Ovary (tissue), 9 donors: ENCODE measurements around the gene TXNDC12. TPM values are rescaled to one million over a fixed set of nuclear protein-coding genes. Genes with fewer than 3 reads are reported as not detected.
A peak's percentile ranks its signal among the peaks of the same experiment; 100 is the strongest.

ENCODE experiments used
- DNase-seq, 5 donors: peaks; one replicate each; pipeline ENCODE4 v3.0.0-alpha.2; 2019 to 2020
- H3K27ac ChIP-seq, 2 donors: fragments of 200-600 bp; one replicate each; pipeline versions ENCODE4 v1.5.1 to v1.8.0; 2019 to 2022
- H3K27me3 ChIP-seq: fragments of 200-600 bp; one replicate; pipeline ENCODE4 v1.8.0; 2022
- H3K36me3 ChIP-seq: fragments of 200-600 bp; sonication (generic); one replicate; pipeline ENCODE4 v1.5.1; 2019
- H3K4me1 ChIP-seq: one replicate; pipeline ENCODE4 v1.8.1; 2013; ENCODE audit warnings: mild to moderate bottlenecking, moderate library complexity; ENCODE audit not compliant: insufficient read depth
- H3K4me3 ChIP-seq: fragments of 200-600 bp; sonication (generic); one replicate; pipeline ENCODE4 v1.5.1; 2017
- H3K9me3 ChIP-seq, 2 donors: fragments of 200-600 bp in 1 of 2; sonication (generic) in 1 of 2; one replicate each; pipeline versions ENCODE4 v1.5.1 to v1.8.1; 2013 to 2019; ENCODE audit warnings: mild to moderate bottlenecking in 1 of 2, moderate library complexity in 1 of 2
- CTCF ChIP-seq, 3 donors: fragments of 450-650 bp in 2 of 3; fragments of 200-600 bp in 1 of 3; IDR thresholded peaks; one replicate each; pipeline versions ENCODE4 v1.5.1 to v1.8.0; 2016 to 2022; ENCODE audit warnings: antibody characterized with exemption in 3 of 3, mild to moderate bottlenecking in 1 of 3
- EP300 ChIP-seq: sonication (generic); formaldehyde crosslinking; IDR thresholded peaks from one replicate; pipeline ENCODE4 v1.6.1; 2017; ENCODE audit warnings: antibody characterized with exemption
- POLR2A ChIP-seq: fragments of 450-650 bp; IDR thresholded peaks from one replicate; pipeline ENCODE4 v1.6.1; 2017; ENCODE audit warnings: antibody characterized with exemption, mild to moderate bottlenecking, moderate library complexity
- WGBS, 3 donors: extraction: QIAGEN DNeasy Blood & Tissue Kit in 1 of 3; methylation state at CpG; one replicate each; pipeline versions ENCODE4 v1.1.5 to v1.1.7; 2013 to 2017; 5-methylcytosine and 5-hydroxymethylcytosine counted together
- intact Hi-C, 4 donors: fragments of 100-400 bp; cut with DNase I; formaldehyde crosslinking; loops; one replicate each; pipeline versions ENCODE4 v1.11.0 to v1.15.1; 2022 to 2023
- polyA plus RNA-seq, 2 donors: library from polyadenylated mRNA; stranded (reverse); fragments of 200-250 nt in 1 of 2; fragments of 350-450 nt in 1 of 2; fragmentation: Illumina TruSeq in 1 of 2; extraction: RNeasy Lipid Tissue Mini Kit (QIAGEN cat#74804) in 1 of 2; gene quantifications; one replicate each; pipeline ENCODE4 v1.2.3, GENCODE V29; 2013 to 2014
- total RNA-seq, 7 donors: library from RNA; depleted of rRNA in 2 of 7; stranded (reverse); fragments of >200 nt in 2 of 7; fragmentation: NEBNext Ultra II Directional in 3 of 7; extraction: Animal tissue kit (Norgen Biotek cat#: 25700) in 3 of 7; gene quantifications; one replicate each; pipeline versions ENCODE4 v1.1.0 to v1.2.4, GENCODE V29; 2016 to 2023
- donor health status: DM: no; HTN: no; CAD: no; lungs with moderate emphysema.
- donor health status: DM: no; HTN: no; CAD: no.
- donor health status: Bipolar disorder and iron deficiency.
- donor health status: DM: yes; HTN: yes; CAD: no.
- donor health status: DM: no; HTN: no; CAD: no.
- donor health status: DM: yes; HTN: yes; CAD: no.

The TXNDC12 gene
- total and polyA plus RNA-seq, 9 donors = 27.3 to 52.8 (median 37.5) TPM

- Histone ChIP-seq H3K27me3 (no peaks in the 10 kb centered on the region), H3K9me3 (no peaks in the 10 kb centered on the region), H3K27ac (no peak within 1 kb of the TSS), H3K4me3 (peak within 1 kb of the TSS; percentile 35), H3K36me3 (no peaks in the 10 kb centered on the region), H3K4me1 (peaks cover 3% of the 10 kb centered on the region)
- DNase-seq = peak; percentile 68 to 86 (median 79)
- intact Hi-C loops = loop anchor here in 2 of 4 donors (5.0 to 10.0 kb wide), 2 partner anchors 86 to 88 kb away; no protein-coding TSS in a partner anchor
- WGBS, 3 donors = 1% methylated on average over 11 to 46 of the region's 46 CpGs
- no peak for TF ChIP-seq POLR2A
- TF ChIP-seq CTCF (IDR thresholded peaks at IDR 0.05) = no peak
- no peak for TF ChIP-seq EP300
Measured at GRCh38 chr1:51990478-51990965, 64.5 kb downstream of the TXNDC12 start, which contains the start of gene RAB3B. Gene RAB3B, minus strand, starts transcription at chr1:51990700. Its CDS starts 13,583 bp downstream, at chr1:51977117.

- WGBS, 3 donors = 9 to 22% (median 12%) methylated on average over 19 to 47 of the region's 47 CpGs
- no peak overlapping the region for H3K27ac ChIP-seq
- DNase-seq = no peak
- no peaks in the 10 kb centered on the region for H3K9me3 ChIP-seq
- H3K4me3 ChIP-seq = peak overlapping the region; percentile 35
- H3K27me3 ChIP-seq = no peaks in the 10 kb centered on the region
- TF ChIP-seq CTCF (IDR thresholded peaks at IDR 0.05) = no peak
- TF ChIP-seq EP300 = no peak
- TF ChIP-seq POLR2A = no peak
- intact Hi-C loops = loop anchor here in 2 of 4 donors (5.0 to 10.0 kb wide), 2 partner anchors 85 to 88 kb away; no protein-coding TSS in a partner anchor
- H3K4me1 ChIP-seq = peaks cover 3% of the 10 kb centered on the region
- no peaks in the 10 kb centered on the region for H3K36me3 ChIP-seq
Measured at GRCh38 chr1:51989582-51990477, 65.2 kb downstream of the TXNDC12 start.

GRCh38 chr1:51988254-51988653 is 66.7 kb downstream of the TXNDC12 start:
- H3K4me3 ChIP-seq = no peak overlapping the region
- peaks cover 3% of the 10 kb centered on the region for H3K4me1 ChIP-seq
- H3K9me3 ChIP-seq = no peaks in the 10 kb centered on the region
- TF ChIP-seq CTCF (IDR thresholded peaks at IDR 0.05) (no peak), POLR2A (no peak), EP300 (no peak)
- no peaks in the 10 kb centered on the region for H3K36me3 ChIP-seq
- intact Hi-C loops = no loop called here
- H3K27ac ChIP-seq = no peak overlapping the region
- no peaks in the 10 kb centered on the region for H3K27me3 ChIP-seq
- DNase-seq = no peak

- Histone ChIP-seq H3K4me3 (no peak overlapping the region), H3K27me3 (no peaks in the 10 kb centered on the region), H3K4me1 (peaks cover 3% of the 10 kb centered on the region), H3K27ac (no peak overlapping the region), H3K9me3 (no peaks in the 10 kb centered on the region), H3K36me3 (no peaks in the 10 kb centered on the region)
- intact Hi-C loops = no loop called here
- no peak for DNase-seq
- TF ChIP-seq EP300 (no peak), CTCF (IDR thresholded peaks at IDR 0.05) (no peak), POLR2A (no peak)
- 82 to 88% (median 82%) methylated on average over 4 of the region's 4 CpGs for WGBS, 3 donors
Measured at GRCh38 chr1:51986718-51987117, 68.3 kb downstream of the TXNDC12 start.
